GM12878 (cell line): ENCODE measurements around the gene CACNA1G. TPM values are rescaled to one million over a fixed set of nuclear protein-coding genes. Genes with fewer than 3 reads are reported as not detected.

ENCODE experiments used
- ATF7 ChIP-seq: fragments of 450-650 bp; IDR thresholded peaks from 2 replicates; pipeline ENCODE4 v1.6.1; 2016; ENCODE audit warnings: low read depth, mild to moderate bottlenecking
- CBX3 ChIP-seq: fragments of 200-600 bp; sonication (generic); IDR thresholded peaks from 2 replicates; pipeline ENCODE4 v1.6.1; 2016; ENCODE audit warnings: low read depth, borderline replicate concordance
- CREM ChIP-seq: IDR thresholded peaks from 2 replicates; pipeline ENCODE4 v1.6.1; 2014; ENCODE audit warnings: antibody characterized with exemption, low read depth
- IRF4 ChIP-seq: IDR thresholded peaks from 2 replicates; pipeline ENCODE4 v1.6.1; 2011; ENCODE audit warnings: low read depth, low read length
- NFYB ChIP-seq: IDR thresholded peaks from 2 replicates; pipeline ENCODE4 v1.6.1; 2011; ENCODE audit warnings: low read depth, mild to moderate bottlenecking, low read length, improper control_type of control experiment, moderate library complexity; ENCODE audit not compliant: insufficient read depth
- POLR2A ChIP-seq: IDR thresholded peaks from 2 replicates; pipeline ENCODE4 v1.6.1; 2011; ENCODE audit warnings: low read depth, mild to moderate bottlenecking, low read length
- YBX1 ChIP-seq: fragments of 450-650 bp; IDR thresholded peaks from 2 replicates; pipeline ENCODE4 v1.6.1; 2016; ENCODE audit warnings: antibody characterized with exemption
- ZNF384 ChIP-seq: IDR thresholded peaks from 2 replicates; pipeline ENCODE4 v1.6.1; 2012; ENCODE audit warnings: low read depth, mild to moderate bottlenecking, low read length, improper control_type of control experiment, borderline replicate concordance
- polyA plus RNA-seq, 11 experiments: library from polyadenylated mRNA; depleted of rRNA in 4 of 11; unstranded in 6 of 11; stranded (reverse) in 5 of 11; fragments of >200 nt; fragmentation: Nextera tagmentation in 4 of 11; fragmentation: Illumina TruSeq in 1 of 11; extraction: Ambion mirVana in 4 of 11; extraction: Trizol in 1 of 11; gene quantifications; 1 replicate in 1 of 11; 2 replicates in 10 of 11; pipeline versions ENCODE4 v1.2.1 to v1.2.3, GENCODE V29; 2011 to 2016; ENCODE audit warnings: inconsistent platforms in 2 of 11, missing spikeins in 2 of 11, low read depth in 1 of 11
- total RNA-seq, 4 experiments: library from RNA; depleted of rRNA in 3 of 4; stranded (reverse); fragments of >200 nt in 3 of 4; fragmentation: Illumina TruSeq in 1 of 4; extraction: Trizol in 1 of 4; gene quantifications; 2 replicates each; pipeline versions ENCODE4 v1.2.1 to v1.2.3, GENCODE V29; 2013 to 2021
- TF ChIP-seq, protein P1 (sequence below): fragments of 450-650 bp; IDR thresholded peaks from 2 replicates; pipeline ENCODE4 v1.6.1; 2016; ENCODE audit warnings: mild to moderate bottlenecking, moderate library complexity, borderline replicate concordance
- TF ChIP-seq, protein P2 (sequence below): fragments of 450-650 bp; IDR thresholded peaks from 2 replicates; pipeline ENCODE4 v1.6.1; 2016; ENCODE audit warnings: mild to moderate bottlenecking
- TF ChIP-seq, protein P3 (sequence below): IDR thresholded peaks from 2 replicates; pipeline ENCODE4 v1.6.1; 2012; ENCODE audit warnings: improper control_type of control experiment, low read depth, low read length; ENCODE audit not compliant: insufficient replicate concordance
- TF ChIP-seq, protein P4 (sequence below): IDR thresholded peaks from 2 replicates; pipeline ENCODE4 v1.6.1; 2011; ENCODE audit warnings: low read depth, low read length, improper control_type of control experiment, borderline replicate concordance
- TF ChIP-seq, protein P5 (sequence below): IDR thresholded peaks from 2 replicates; pipeline ENCODE4 v1.6.1; 2012; ENCODE audit warnings: low read length, inconsistent platforms

Gene CACNA1G
- total and polyA plus RNA-seq, 10 of the 15 experiments (the other 5 are each of a cell fraction or from before 2014, with no cell fraction given), result 0.03 to 0.15 TPM; not detected in 8

DNA sequence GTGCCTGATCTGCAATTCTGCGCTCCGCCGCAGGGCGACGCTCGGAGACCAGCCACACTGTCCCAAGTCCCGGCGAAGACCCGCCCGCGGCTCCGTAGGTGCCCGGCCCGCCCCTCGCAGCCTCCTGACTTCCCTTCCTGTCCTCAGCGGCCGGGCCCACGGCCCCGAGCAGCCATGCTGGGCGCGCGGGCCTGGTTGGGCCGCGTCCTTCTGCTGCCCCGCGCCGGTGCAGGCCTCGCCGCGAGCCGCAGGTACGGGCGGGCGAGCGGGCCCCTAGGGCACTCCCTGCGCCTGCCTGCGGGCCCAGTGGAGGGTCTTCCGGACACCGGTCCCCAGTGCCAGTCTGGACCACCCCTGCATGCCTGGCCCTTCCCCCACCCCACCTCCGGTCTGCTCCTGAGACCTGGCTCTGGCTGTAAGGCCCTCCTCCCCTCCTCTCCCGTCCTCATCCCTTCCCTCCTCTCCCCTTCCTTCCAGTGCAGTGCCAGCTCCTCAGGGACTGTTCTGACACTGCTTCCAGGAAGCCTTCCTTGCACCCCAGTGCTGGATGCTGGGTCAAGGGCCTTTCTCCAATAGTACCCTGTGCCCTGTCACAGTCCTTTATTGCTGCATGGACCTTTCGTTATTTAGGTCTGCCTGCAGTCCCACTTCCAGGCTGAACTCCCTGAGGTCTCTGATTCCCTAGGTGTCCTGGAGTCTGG is 13.3 kb upstream of the CACNA1G start, which contains the start of gene SPATA20 (continued):
- TF ChIP-seq, protein P1, sequence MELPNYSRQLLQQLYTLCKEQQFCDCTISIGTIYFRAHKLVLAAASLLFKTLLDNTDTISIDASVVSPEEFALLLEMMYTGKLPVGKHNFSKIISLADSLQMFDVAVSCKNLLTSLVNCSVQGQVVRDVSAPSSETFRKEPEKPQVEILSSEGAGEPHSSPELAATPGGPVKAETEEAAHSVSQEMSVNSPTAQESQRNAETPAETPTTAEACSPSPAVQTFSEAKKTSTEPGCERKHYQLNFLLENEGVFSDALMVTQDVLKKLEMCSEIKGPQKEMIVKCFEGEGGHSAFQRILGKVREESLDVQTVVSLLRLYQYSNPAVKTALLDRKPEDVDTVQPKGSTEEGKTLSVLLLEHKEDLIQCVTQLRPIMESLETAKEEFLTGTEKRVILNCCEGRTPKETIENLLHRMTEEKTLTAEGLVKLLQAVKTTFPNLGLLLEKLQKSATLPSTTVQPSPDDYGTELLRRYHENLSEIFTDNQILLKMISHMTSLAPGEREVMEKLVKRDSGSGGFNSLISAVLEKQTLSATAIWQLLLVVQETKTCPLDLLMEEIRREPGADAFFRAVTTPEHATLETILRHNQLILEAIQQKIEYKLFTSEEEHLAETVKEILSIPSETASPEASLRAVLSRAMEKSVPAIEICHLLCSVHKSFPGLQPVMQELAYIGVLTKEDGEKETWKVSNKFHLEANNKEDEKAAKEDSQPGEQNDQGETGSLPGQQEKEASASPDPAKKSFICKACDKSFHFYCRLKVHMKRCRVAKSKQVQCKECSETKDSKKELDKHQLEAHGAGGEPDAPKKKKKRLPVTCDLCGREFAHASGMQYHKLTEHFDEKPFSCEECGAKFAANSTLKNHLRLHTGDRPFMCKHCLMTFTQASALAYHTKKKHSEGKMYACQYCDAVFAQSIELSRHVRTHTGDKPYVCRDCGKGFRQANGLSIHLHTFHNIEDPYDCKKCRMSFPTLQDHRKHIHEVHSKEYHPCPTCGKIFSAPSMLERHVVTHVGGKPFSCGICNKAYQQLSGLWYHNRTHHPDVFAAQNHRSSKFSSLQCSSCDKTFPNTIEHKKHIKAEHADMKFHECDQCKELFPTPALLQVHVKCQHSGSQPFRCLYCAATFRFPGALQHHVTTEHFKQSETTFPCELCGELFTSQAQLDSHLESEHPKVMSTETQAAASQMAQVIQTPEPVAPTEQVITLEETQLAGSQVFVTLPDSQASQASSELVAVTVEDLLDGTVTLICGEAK, result no peak
- no peak for TF ChIP-seq CREM
- peak; percentile 94 for TF ChIP-seq POLR2A
- TF ChIP-seq ZNF384, result no peak
- no peak for TF ChIP-seq ATF7
- TF ChIP-seq, protein P2, sequence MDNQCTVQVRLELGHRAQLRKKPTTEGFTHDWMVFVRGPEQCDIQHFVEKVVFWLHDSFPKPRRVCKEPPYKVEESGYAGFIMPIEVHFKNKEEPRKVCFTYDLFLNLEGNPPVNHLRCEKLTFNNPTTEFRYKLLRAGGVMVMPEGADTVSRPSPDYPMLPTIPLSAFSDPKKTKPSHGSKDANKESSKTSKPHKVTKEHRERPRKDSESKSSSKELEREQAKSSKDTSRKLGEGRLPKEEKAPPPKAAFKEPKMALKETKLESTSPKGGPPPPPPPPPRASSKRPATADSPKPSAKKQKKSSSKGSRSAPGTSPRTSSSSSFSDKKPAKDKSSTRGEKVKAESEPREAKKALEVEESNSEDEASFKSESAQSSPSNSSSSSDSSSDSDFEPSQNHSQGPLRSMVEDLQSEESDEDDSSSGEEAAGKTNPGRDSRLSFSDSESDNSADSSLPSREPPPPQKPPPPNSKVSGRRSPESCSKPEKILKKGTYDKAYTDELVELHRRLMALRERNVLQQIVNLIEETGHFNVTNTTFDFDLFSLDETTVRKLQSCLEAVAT, result no peak
- TF ChIP-seq, protein P3, sequence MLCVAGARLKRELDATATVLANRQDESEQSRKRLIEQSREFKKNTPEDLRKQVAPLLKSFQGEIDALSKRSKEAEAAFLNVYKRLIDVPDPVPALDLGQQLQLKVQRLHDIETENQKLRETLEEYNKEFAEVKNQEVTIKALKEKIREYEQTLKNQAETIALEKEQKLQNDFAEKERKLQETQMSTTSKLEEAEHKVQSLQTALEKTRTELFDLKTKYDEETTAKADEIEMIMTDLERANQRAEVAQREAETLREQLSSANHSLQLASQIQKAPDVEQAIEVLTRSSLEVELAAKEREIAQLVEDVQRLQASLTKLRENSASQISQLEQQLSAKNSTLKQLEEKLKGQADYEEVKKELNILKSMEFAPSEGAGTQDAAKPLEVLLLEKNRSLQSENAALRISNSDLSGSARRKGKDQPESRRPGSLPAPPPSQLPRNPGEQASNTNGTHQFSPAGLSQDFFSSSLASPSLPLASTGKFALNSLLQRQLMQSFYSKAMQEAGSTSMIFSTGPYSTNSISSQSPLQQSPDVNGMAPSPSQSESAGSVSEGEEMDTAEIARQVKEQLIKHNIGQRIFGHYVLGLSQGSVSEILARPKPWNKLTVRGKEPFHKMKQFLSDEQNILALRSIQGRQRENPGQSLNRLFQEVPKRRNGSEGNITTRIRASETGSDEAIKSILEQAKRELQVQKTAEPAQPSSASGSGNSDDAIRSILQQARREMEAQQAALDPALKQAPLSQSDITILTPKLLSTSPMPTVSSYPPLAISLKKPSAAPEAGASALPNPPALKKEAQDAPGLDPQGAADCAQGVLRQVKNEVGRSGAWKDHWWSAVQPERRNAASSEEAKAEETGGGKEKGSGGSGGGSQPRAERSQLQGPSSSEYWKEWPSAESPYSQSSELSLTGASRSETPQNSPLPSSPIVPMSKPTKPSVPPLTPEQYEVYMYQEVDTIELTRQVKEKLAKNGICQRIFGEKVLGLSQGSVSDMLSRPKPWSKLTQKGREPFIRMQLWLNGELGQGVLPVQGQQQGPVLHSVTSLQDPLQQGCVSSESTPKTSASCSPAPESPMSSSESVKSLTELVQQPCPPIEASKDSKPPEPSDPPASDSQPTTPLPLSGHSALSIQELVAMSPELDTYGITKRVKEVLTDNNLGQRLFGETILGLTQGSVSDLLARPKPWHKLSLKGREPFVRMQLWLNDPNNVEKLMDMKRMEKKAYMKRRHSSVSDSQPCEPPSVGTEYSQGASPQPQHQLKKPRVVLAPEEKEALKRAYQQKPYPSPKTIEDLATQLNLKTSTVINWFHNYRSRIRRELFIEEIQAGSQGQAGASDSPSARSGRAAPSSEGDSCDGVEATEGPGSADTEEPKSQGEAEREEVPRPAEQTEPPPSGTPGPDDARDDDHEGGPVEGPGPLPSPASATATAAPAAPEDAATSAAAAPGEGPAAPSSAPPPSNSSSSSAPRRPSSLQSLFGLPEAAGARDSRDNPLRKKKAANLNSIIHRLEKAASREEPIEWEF, result no peak
- TF ChIP-seq, protein P4, sequence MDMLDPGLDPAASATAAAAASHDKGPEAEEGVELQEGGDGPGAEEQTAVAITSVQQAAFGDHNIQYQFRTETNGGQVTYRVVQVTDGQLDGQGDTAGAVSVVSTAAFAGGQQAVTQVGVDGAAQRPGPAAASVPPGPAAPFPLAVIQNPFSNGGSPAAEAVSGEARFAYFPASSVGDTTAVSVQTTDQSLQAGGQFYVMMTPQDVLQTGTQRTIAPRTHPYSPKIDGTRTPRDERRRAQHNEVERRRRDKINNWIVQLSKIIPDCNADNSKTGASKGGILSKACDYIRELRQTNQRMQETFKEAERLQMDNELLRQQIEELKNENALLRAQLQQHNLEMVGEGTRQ, result no peak
- TF ChIP-seq CBX3, result no peak
- no peak for TF ChIP-seq IRF4
- no peak for TF ChIP-seq YBX1
- TF ChIP-seq NFYB, result no peak
- TF ChIP-seq, protein P5, sequence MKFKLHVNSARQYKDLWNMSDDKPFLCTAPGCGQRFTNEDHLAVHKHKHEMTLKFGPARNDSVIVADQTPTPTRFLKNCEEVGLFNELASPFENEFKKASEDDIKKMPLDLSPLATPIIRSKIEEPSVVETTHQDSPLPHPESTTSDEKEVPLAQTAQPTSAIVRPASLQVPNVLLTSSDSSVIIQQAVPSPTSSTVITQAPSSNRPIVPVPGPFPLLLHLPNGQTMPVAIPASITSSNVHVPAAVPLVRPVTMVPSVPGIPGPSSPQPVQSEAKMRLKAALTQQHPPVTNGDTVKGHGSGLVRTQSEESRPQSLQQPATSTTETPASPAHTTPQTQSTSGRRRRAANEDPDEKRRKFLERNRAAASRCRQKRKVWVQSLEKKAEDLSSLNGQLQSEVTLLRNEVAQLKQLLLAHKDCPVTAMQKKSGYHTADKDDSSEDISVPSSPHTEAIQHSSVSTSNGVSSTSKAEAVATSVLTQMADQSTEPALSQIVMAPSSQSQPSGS, result no peak
